WERI-Rb-1 (cell line): ENCODE results near the gene PCBD2.

Experiments
- DNase-seq: peaks from one replicate; pipeline ENCODE4 v3.0.0-alpha.2; 2020
- H3K27ac ChIP-seq: fragments of 250-450 bp; sonication (Bioruptor Pico); 2 replicates; pipeline ENCODE4 v1.5.1; 2020; ENCODE audit warnings: mild to moderate bottlenecking, moderate library complexity
- H3K27me3 ChIP-seq: fragments of 250-450 bp; sonication (Bioruptor Pico); 2 replicates; pipeline ENCODE4 v1.5.1; 2021; ENCODE audit warnings: mild to moderate bottlenecking, low read depth, moderate library complexity; ENCODE audit not compliant: insufficient read depth, severe bottlenecking
- H3K36me3 ChIP-seq: fragments of 250-450 bp; sonication (Bioruptor Pico); 2 replicates; pipeline ENCODE4 v1.5.1; 2020; ENCODE audit warnings: mild to moderate bottlenecking, moderate library complexity
- H3K4me3 ChIP-seq: 2 replicates; pipeline ENCODE4 v1.5.1; 2011; ENCODE audit warnings: low read depth, mild to moderate bottlenecking, control low read depth, low read length
- H3K9me3 ChIP-seq: fragments of 250-450 bp; sonication (Bioruptor Pico); 2 replicates; pipeline ENCODE4 v1.5.1; 2021; ENCODE audit warnings: mild to moderate bottlenecking, moderate library complexity; ENCODE audit not compliant: severe bottlenecking
- TF ChIP-seq, protein P1 (sequence below): IDR thresholded peaks from 2 replicates; pipeline ENCODE4 v1.5.1; 2011; ENCODE audit warnings: low read depth, mild to moderate bottlenecking, control low read depth, inconsistent platforms, low read length

PCBD2 gene

GRCh38 chr5:134911285-134912206 lies 6.6 kb downstream of the PCBD2 start:
- no peak overlapping the region for H3K4me3 ChIP-seq
- H3K27ac ChIP-seq, result peak overlapping the region; percentile 13; the same call in 1 of the 2 replicates
- H3K36me3 ChIP-seq, result peaks cover 20% of the 10 kb centered on the region
- peak; percentile 79 for DNase-seq
- H3K27me3 ChIP-seq, result no peaks in the 10 kb centered on the region
- H3K9me3 ChIP-seq, result no peaks in the 10 kb centered on the region
- TF ChIP-seq, protein P1, sequence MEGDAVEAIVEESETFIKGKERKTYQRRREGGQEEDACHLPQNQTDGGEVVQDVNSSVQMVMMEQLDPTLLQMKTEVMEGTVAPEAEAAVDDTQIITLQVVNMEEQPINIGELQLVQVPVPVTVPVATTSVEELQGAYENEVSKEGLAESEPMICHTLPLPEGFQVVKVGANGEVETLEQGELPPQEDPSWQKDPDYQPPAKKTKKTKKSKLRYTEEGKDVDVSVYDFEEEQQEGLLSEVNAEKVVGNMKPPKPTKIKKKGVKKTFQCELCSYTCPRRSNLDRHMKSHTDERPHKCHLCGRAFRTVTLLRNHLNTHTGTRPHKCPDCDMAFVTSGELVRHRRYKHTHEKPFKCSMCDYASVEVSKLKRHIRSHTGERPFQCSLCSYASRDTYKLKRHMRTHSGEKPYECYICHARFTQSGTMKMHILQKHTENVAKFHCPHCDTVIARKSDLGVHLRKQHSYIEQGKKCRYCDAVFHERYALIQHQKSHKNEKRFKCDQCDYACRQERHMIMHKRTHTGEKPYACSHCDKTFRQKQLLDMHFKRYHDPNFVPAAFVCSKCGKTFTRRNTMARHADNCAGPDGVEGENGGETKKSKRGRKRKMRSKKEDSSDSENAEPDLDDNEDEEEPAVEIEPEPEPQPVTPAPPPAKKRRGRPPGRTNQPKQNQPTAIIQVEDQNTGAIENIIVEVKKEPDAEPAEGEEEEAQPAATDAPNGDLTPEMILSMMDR, result no peak

- Histone ChIP-seq H3K36me3 (peaks cover 23% of the 10 kb centered on the region), H3K27ac (no peak overlapping the region), H3K27me3 (no peaks in the 10 kb centered on the region), H3K4me3 (no peak overlapping the region), H3K9me3 (no peaks in the 10 kb centered on the region)
- no peak for DNase-seq
- TF ChIP-seq, protein P1, result no peak
These were observed 8.3 kb downstream of the PCBD2 start for GRCh38 chr5:134913254-134913653.

- H3K27ac ChIP-seq, result no peak overlapping the region
- H3K9me3 ChIP-seq, result no peaks in the 10 kb centered on the region
- peaks cover 23% of the 10 kb centered on the region for H3K36me3 ChIP-seq
- H3K27me3 ChIP-seq, result no peaks in the 10 kb centered on the region
- DNase-seq, result no peak
- TF ChIP-seq, protein P1, result no peak
- H3K4me3 ChIP-seq, result no peak overlapping the region
These were observed 8.9 kb downstream of the PCBD2 start for GRCh38 chr5:134913795-134914194.

DNA sequence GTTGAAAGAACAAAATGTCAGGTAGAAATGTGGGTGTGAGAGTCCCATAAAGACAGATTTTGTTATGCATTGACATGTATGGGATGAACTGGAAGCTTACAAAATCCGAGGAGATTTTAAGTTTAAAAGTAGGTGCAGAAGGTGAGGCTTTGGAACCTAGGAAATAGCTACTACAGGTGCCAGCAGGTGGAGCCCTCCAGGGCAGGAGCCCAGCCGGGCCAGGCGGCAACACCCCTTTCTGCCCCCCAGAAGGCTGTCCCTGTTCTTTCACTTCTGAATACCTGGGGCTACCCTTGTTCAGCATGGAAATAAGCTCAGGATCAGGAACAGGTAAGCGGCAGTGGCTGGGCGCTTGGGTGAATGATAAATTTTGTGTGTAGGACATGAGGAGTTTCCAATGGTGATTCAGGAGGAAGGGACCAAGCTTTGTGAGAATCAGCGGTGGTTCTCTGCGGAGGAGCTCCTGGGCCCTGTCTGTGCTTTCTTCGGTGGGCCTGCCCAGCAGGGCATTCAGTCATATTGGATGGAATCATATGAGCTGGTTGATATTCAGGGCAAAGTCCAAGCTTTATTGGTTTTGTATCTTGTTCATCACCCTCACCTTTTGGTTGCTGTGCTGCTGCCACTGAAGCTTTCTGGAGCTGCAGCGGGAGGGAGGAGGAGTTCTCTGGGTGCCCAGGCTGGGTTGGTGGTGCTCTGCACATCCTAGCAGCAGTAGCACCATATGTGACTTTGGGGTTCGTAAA lies 12.3 kb downstream of the PCBD2 start:
- Histone ChIP-seq H3K4me3 (no peak overlapping the region), H3K36me3 (peaks cover 23% of the 10 kb centered on the region), H3K9me3 (no peaks in the 10 kb centered on the region), H3K27me3 (no peaks in the 10 kb centered on the region), H3K27ac (no peak overlapping the region)
- TF ChIP-seq, protein P1, result peak; percentile 72
- DNase-seq, result peak; percentile 37

- Histone ChIP-seq H3K27ac (no peak overlapping the region), H3K27me3 (no peaks in the 10 kb centered on the region), H3K4me3 (no peak overlapping the region), H3K36me3 (peaks cover 20% of the 10 kb centered on the region), H3K9me3 (no peaks in the 10 kb centered on the region)
- DNase-seq, result no peak
- TF ChIP-seq, protein P1, result no peak
These were observed 13.9 kb downstream of the PCBD2 start for GRCh38 chr5:134918861-134919260.
